Pancreas (tissue), 10 donors: ENCODE results near the gene CEP164. TPM values are rescaled to one million over a fixed set of nuclear protein-coding genes. Genes with fewer than 3 reads are reported as not detected.

ENCODE experiments used
- ATAC-seq, 4 donors: fragments of 200-7000 bp; cut with Tn5 transposase; one replicate each; pipeline versions ENCODE4 v1.8.0 to v1.9.1; 2020; ENCODE audit warnings: mild to moderate bottlenecking in 4 of 4, moderate library complexity in 4 of 4
- DNase-seq, 6 donors: peaks; one replicate each; pipeline ENCODE4 v3.0.0-alpha.2; 2020
- FAIRE-seq: peaks from 2 replicates; lab custom pipeline; 2012; peaks lifted over from hg19 to GRCh38; lab: Jason Lieb, UNC
- H3K27ac ChIP-seq, 4 donors: fragments of 200-600 bp; sonication (generic); 1 replicate in 3 of 4; 2 replicates in 1 of 4; pipeline versions ENCODE4 v1.5.0 to v1.8.0; 2020
- H3K27me3 ChIP-seq, 4 donors: fragments of 200-600 bp; one replicate each; pipeline ENCODE4 v1.8.0; 2021
- H3K36me3 ChIP-seq, 3 donors: fragments of 200-600 bp; sonication (generic) in 1 of 3; one replicate each; pipeline versions ENCODE4 v1.5.0 to v1.8.0; 2020 to 2021
- H3K4me1 ChIP-seq, 3 donors: fragments of 200-600 bp; one replicate each; pipeline ENCODE4 v1.8.0; 2021
- H3K4me3 ChIP-seq, 4 donors: fragments of 200-600 bp; sonication (generic) in 2 of 4; one replicate each; pipeline versions ENCODE4 v1.5.0 to v1.8.0; 2020 to 2021
- H3K9me3 ChIP-seq, 4 donors: fragments of 200-600 bp; one replicate each; pipeline ENCODE4 v1.8.0; 2021
- WGBS, 2 donors: extraction: QIAGEN DNeasy Blood & Tissue Kit; methylation state at CpG; one replicate each; pipeline ENCODE4 v1.1.7; 2013; 5-methylcytosine and 5-hydroxymethylcytosine counted together
- intact Hi-C, 3 donors: fragments of 100-400 bp; cut with DNase I; formaldehyde crosslinking; loops; one replicate each; pipeline versions ENCODE4 v1.11.1 to v1.14.2; 2022
- polyA plus RNA-seq, 2 donors: library from polyadenylated mRNA; stranded (reverse); fragments of 200-250 nt; gene quantifications; one replicate each; pipeline ENCODE4 v1.2.3, GENCODE V29; 2013
- total RNA-seq, 6 donors: library from RNA; stranded (reverse); fragmentation: NEBNext Ultra II Directional in 4 of 6; extraction: Animal tissue kit (Norgen Biotek cat#: 25700) in 4 of 6; gene quantifications; one replicate each; pipeline versions ENCODE4 v1.2.1 to v1.2.4, GENCODE V29; 2021 to 2023
- TF ChIP-seq, protein P1 (sequence below), 4 donors: fragments of 200-600 bp; sonication (generic) in 3 of 4; IDR thresholded peaks; one replicate each; pipeline versions ENCODE4 v1.5.0 to v1.8.0; 2021; ENCODE audit warnings: antibody characterized with exemption in 4 of 4
- donor health status: healthy with polysubstance abuse.
- donor health status: DM: no; HTN: no; CAD: no; lungs with moderate emphysema.
- donor health status: DM: no; HTN: no; CAD: no.
- donor health status: control.
- donor health status: control.
- donor health status: Bipolar disorder and iron deficiency.
- donor health status: DM: yes; HTN: yes; CAD: no.
- donor health status: DM: no; HTN: no; CAD: no.
- donor health status: DM: no; HTN: no; CAD: no.
- donor health status: DM: yes; HTN: yes; CAD: no.

CEP164 gene
- total and polyA plus RNA-seq, 8 donors: 12.9 to 56.3 (median 26.0) TPM

DNA sequence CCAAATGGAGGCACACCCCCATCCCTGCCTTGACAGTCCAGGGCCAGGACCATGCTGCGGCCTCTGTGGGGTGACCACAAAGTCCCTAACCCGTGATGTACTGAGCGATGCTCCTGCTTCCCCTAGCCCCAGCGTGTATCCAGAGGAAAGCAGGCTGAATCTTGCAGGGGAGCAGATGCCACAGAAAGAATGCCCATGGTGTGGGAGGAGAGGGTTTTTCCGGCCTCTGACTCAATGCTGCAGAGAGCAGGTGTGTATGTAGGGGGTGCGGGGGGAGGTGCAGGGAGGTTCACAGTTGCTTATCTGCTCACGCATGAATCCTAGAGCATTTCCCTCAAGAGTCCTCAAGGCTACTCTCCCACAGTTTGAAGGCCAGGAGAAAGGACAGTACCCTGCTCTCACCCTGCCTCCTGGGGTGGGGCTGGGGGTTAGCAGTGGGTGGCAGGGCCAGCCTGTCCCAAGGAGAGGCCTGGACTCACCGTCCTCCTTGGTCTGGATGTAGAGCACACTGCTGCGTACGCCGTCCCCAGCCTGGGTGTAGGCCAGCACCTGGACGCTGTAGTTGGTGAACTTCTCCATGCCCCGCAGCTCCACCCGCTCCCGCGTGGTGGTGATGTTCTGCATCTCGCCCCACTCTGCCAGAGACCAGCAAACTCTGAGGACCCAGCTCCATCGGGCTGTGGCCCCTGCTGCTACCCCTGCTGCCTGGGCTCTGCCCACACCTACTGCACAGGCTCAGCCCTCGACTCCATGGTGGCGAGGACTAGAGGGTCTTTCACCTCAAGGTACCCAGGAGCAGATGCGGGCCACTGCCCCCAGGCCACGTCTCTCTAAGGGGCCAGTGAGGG is 130.8 kb downstream of the CEP164 start:
- peaks cover 12 to 14% (median 13%) of the 10 kb centered on the region in 3 donors for H3K4me1 ChIP-seq
- ATAC-seq (peak; percentile 9 to 55 (median 42)), DNase-seq (no peak), FAIRE-seq (no peak)
- TF ChIP-seq, protein P1, sequence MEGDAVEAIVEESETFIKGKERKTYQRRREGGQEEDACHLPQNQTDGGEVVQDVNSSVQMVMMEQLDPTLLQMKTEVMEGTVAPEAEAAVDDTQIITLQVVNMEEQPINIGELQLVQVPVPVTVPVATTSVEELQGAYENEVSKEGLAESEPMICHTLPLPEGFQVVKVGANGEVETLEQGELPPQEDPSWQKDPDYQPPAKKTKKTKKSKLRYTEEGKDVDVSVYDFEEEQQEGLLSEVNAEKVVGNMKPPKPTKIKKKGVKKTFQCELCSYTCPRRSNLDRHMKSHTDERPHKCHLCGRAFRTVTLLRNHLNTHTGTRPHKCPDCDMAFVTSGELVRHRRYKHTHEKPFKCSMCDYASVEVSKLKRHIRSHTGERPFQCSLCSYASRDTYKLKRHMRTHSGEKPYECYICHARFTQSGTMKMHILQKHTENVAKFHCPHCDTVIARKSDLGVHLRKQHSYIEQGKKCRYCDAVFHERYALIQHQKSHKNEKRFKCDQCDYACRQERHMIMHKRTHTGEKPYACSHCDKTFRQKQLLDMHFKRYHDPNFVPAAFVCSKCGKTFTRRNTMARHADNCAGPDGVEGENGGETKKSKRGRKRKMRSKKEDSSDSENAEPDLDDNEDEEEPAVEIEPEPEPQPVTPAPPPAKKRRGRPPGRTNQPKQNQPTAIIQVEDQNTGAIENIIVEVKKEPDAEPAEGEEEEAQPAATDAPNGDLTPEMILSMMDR (IDR thresholded peaks at IDR 0.05): no peak
- no peaks in the 10 kb centered on the region for H3K36me3 ChIP-seq
- intact Hi-C loops: no loop called here
- no peak overlapping the region for H3K4me3 ChIP-seq
- 88 to 89% methylated on average over 21 to 22 of the region's 22 CpGs for WGBS, 2 donors
- H3K9me3 ChIP-seq: no peaks in the 10 kb centered on the region
- no peaks in the 10 kb centered on the region for H3K27me3 ChIP-seq
- peak overlapping the region in 3 of 4 donors; percentile 22 to 66 (median 32) for H3K27ac ChIP-seq

DNA sequence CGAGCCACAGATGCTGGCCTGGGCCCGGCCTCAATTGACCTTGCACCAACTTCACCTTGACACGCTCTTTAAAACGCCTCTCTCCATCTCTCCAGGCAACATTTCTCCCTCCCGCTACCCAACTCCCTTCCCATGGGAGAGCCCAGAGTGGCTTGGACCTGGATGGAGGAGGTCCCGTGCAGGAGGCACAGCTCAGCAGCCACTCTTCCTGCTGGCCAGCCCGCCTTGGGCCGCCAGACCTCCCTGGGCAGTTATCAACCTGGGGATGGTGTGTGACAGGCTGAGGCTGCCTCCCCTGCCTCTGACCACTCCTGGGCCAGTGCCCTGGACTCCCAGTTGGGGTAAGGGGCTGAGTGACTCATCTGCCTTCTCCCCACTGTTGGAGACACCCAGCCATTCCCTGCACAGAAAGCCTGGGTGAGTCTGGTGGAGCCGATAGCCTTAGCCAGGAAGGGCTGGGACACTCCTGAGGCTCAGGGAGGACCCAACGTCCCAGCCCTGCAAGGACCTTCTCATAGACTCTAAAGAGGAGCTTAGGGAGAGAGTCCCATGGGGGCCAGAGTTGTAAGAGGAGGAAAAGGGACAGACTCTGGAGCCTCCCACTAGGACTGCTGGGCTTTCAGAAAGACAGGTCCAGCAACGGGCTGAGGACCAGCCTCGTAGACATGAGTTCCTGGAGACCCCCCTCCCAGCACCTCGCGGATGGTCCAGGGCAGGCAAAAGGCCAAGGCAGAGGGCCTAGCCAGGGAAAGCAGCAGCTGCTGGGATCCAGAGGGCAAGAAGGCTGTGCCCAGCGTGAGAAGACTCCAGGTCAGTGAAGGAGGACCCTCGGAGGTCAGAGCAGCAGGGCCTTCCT is 131.7 kb downstream of the CEP164 start:
- intact Hi-C loops: no loop called here
- WGBS, 2 donors: 79 to 81% methylated on average over 16 of the region's 16 CpGs
- no peak for FAIRE-seq
- H3K4me1 ChIP-seq: peaks cover 12 to 14% (median 13%) of the 10 kb centered on the region in 3 donors
- no peaks in the 10 kb centered on the region for H3K9me3 ChIP-seq
- no peak overlapping the region for H3K4me3 ChIP-seq
- TF ChIP-seq, protein P1 (IDR thresholded peaks at IDR 0.05): no peak
- no peaks in the 10 kb centered on the region for H3K27me3 ChIP-seq
- DNase-seq: no peak
- no peak overlapping the region for H3K27ac ChIP-seq
- no peaks in the 10 kb centered on the region for H3K36me3 ChIP-seq
- no peak for ATAC-seq

DNA sequence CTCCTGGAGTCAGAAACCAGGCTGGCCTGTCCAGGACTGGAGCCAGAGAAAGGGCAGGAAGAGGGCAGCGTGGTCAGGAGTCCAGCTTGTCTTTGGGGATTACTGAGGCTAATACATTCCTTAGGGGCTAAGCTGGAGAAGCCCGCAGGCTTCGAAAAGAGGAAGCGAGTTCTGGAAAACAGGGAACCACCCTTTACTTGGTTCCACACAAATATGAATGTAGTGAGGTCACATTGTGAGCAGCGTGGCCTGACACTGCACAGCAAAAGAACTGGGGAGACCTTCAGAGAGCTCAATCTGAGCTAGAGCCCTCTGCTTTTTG is 132.3 kb downstream of the CEP164 start:
- H3K36me3 ChIP-seq: no peaks in the 10 kb centered on the region
- FAIRE-seq (no peak), DNase-seq (no peak), ATAC-seq (no peak)
- TF ChIP-seq, protein P1 (IDR thresholded peaks at IDR 0.05): no peak
- intact Hi-C loops: no loop called here
- no peaks in the 10 kb centered on the region for H3K9me3 ChIP-seq
- no peak overlapping the region for H3K4me3 ChIP-seq
- H3K27me3 ChIP-seq: no peaks in the 10 kb centered on the region
- H3K27ac ChIP-seq: no peak overlapping the region
- WGBS, 2 donors: 88 to 93% methylated on average over 5 of the region's 5 CpGs
- H3K4me1 ChIP-seq: peaks cover 12 to 14% (median 13%) of the 10 kb centered on the region in 3 donors

DNA sequence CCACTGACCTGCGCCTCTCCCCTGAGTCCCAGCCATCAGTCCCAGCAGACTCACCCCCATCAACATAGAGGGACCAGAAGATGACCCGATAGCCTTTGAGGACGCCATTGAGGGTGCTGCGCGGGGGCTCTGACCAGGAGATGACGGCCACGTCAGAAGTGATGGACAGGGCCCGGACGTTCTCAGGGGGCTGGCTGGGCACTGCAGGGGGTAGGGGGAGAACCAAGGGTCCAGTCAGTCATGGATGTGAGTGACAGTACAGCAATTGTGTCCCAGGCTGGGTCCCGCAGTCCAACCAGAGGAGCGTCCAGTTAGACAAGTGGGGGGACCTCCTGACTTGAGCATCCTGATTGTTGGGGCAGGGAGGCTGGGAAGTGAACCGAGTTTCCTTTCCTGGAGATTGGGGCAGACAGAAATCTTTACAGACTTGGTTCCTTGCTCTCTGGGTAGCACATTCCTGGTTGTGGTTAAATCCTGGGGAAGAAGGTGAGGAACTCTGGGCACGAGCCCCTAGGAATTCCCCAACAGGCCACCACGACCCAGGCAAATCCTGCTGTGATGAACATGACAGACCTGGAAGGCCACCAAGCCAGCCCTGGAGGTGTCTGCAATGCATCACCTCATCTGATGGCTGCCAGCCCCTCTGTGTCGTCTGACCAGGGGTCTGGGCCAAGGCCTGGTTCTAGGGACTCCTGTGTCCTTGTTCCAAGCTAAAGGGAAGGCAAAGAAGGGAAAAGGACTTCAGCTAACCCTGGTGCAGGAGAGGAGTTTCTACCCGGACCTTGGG is 133.9 kb downstream of the CEP164 start:
- no peak for DNase-seq
- 84% methylated on average over 16 of the region's 16 CpGs for WGBS, 2 donors
- TF ChIP-seq, protein P1 (IDR thresholded peaks at IDR 0.05): no peak

More for the DNA sequence above, 133.9 kb downstream of the CEP164 start:
- Histone ChIP-seq H3K4me3 (no peak overlapping the region), H3K27me3 (no peaks in the 10 kb centered on the region), H3K36me3 (no peaks in the 10 kb centered on the region), H3K27ac (no peak overlapping the region), H3K4me1 (peaks cover 12 to 14% (median 13%) of the 10 kb centered on the region in 3 donors), H3K9me3 (no peaks in the 10 kb centered on the region)
- intact Hi-C loops: no loop called here
- ATAC-seq: no peak
- FAIRE-seq: no peak
